ENCODE results near the gene MC2R.

MC2R gene

GRCh38 chr18:13915391-13915790 lies at the start of gene MC2R:
TSS of gene MC2R (minus strand) at chr18:13915536. CDS start at chr18:13885518, 30,018 bp downstream.
- no peak for DNase-seq

- DNase-seq, result no peak
Measured at GRCh38 chr18:13945811-13946210, 30.5 kb upstream of the MC2R start.

DNA sequence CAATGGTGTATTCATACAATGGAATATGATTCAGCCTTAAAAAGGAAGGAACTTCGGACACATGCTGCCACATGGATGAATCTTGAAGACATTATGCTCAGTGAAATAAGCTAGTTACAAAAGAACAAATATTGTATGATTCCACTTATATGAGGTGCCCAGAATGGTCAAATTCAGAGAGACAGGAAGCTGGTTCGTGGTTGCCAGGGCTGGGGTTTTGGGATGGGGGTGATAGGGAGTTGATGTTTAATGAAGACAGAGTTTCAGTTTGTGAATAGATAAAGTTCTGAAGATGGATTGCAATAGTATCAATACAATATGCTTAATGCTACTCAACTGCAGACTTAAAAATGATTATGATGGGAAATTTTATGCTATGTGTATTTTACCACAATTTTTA lies 28.0 kb upstream of the MC2R start:
- no peak for DNase-seq

GRCh38 chr18:13940326-13940725 lies 25.0 kb upstream of the MC2R start:
- no peak for DNase-seq

DNA sequence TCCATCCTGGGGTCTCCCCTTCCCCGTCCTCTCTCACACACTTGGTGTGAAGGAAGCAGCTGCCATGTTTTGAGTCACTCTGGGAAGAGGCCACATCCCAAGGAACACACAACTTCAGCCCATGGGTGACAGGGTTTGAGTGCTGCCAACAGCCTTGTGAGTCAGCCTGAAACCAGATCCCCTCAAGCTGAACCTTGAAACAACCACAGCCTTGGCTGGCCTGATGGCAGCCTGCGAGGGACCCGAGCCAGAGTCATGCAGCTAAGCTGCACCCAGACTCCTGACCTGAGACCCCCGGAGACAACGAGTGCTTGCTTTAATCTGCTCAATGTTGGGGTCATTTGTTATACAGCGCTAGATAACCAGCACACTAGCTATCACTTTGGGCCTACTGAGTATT lies 19.3 kb upstream of the MC2R start:
- no peak for DNase-seq

DNA sequence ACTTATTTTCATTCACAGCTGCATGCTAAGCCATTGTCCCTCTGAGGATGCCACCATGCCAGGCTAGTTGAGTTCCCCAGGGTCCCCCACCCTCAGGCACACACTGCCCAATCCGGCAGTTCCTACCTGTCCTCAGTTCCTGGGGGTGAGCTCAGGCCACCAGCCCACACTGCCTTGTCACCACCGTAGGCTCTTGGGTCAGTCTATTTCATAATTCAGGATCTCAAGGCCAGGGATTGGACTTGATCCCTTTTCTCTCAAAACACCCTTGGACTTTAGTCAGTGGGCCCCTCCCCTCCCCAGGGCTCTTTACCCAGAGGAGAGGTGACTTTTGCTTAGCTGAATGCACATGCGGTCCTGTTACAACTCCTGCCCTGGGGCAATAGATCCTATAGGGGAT lies 18.7 kb upstream of the MC2R start:
- no peak for DNase-seq

GRCh38 chr18:13932285-13933025 lies 17.1 kb upstream of the MC2R start:
- no peak for DNase-seq

DNA sequence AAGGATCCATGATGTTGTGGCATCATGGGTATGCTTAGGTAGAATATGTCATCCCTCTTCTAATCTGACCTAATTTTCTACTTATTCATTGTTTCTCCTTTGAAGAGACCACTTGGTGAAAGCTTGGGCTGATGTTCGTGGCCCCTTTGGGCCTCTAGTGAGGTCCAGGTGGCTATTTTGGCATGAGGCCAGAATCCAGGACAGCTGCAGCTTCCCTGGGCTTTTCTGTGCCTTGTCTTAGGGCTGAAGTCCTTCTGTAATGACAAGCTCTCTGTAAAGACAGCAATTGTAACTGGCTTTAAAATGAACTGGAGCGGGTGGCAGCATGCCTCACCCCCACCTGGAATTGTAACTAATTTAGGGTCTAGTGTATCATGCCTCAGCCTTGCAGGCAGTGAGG lies 15.6 kb upstream of the MC2R start:
- DNase-seq, result no peak

DNA sequence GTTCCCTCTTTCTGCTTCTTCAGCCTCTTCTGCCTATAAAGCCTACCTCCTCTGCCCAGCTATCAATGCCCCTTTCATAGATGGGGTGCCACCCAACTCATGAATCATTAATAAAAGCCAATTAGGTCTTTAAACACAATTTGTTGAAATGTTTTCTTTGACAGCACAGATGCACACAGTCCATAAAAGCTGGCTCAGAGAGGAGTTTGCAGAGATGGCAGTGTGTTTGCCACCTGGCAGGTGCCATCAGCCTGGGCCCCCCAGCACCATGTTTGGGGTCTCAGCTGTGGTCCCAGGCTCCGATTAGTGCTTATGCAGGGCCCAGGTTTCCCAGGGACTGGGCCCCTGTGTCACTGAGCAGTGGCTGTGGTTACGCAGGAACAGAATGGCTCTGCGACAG lies 7.9 kb upstream of the MC2R start:
- DNase-seq, result no peak

GRCh38 chr18:13918898-13919297 lies 3.6 kb upstream of the MC2R start:
- DNase-seq, result no peak

DNA sequence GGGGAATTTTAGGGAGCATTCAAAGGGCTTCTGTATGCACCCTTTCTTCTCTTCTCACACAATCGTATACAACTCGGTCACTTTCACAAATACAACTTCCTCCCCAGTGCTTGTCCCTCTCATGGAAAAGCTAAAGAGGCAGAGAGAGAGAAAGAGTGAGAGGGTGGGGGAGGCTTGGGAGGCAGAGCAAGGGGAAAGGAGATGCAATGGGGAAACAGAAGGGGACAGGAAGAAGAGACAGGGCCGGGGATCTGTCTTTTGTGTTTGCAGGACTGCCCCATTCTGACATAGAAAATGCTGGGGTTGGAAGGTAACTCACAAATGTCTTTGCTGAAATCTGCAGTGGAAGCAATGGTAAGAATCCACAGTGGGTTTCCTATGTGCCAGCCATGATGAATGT lies 2.1 kb upstream of the MC2R start:
- no peak for DNase-seq

DNA sequence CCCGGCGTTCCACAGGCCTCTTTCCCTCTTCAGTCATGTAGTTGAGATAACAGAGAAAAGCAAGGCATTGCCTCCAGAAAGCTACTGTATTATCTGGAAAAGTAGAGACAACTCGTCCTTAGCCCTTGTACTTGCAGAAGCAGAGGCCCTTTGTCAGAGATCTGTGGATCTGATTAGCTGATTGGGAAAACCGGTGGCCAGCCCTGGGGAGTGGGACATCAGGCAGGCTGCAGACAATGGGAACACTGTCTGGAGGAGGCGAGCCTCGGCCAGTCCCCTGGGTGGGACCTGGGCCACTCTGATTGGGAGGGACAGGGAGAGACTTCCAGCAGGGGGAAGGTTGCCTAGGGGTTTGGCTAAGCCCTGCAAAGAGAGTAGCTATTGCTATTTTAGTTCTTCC lies 1.2 kb upstream of the MC2R start:
- no peak for DNase-seq

DNA sequence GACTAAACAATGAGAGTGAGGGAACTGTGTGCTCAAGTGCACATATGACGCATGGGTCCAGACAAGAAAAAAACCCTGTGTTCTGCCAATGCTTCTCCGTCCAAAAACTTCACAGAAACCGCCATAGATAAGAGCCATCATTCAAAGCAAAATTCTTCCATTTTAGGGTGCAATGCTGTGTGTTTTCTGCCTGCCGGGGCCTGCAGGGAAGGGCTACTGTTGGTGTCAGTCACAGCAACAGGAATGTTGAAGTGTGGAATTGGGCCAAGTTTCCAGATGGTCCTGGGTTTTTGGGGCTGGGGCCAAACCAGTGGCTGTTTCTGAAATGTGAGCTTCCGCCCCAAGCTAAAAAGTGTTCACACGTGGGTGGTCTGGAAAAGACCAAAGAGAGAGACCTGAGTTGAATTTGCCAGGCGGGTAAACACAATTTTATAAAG lies 677 bp upstream of the MC2R start:
- DNase-seq, result no peak

GRCh38 chr18:13914756-13915155 lies 580 bp downstream of the MC2R start:
- DNase-seq, result no peak

DNA sequence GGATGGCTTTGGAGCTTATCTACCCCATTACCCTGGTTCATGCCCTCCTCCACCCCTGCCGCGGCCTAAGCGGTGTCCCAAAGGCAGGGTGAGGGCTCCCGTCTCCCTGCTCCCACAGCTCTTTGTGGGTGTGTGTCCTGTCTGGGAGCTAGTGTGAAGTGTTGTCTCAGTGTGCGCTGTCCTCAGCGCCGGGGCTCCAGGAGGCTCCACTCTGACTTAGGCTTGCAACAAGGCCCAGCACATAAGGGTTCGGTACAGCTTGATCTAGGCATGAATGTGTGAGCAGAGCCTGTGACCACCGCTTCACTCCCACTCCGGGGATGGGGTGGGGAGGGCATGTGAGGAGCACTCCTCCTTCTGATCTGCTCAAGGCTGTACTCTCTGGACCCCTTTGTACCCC lies 1.2 kb downstream of the MC2R start:
- no peak for DNase-seq

GRCh38 chr18:13913205-13913604 lies 2.1 kb downstream of the MC2R start:
- DNase-seq, result no peak

DNA sequence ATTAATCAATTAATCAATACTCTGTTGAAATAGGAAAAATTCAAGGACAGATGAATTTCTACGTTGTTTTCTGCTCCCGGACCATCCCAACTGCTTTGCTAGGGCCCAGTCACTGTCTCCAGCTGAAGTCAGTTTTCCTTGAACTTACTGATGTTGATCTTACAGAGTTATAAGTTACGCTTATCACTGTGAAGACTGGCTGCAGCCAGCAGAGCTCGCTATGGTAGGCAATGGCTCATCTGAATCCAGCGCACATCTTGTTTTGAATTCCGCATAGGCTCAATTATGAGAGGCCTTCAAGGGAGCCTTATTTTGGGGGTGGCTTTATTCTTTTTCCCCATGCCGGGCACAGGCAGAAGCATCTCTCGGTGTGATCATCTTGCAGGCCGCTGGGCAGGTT lies 2.7 kb downstream of the MC2R start:
- no peak for DNase-seq

DNA sequence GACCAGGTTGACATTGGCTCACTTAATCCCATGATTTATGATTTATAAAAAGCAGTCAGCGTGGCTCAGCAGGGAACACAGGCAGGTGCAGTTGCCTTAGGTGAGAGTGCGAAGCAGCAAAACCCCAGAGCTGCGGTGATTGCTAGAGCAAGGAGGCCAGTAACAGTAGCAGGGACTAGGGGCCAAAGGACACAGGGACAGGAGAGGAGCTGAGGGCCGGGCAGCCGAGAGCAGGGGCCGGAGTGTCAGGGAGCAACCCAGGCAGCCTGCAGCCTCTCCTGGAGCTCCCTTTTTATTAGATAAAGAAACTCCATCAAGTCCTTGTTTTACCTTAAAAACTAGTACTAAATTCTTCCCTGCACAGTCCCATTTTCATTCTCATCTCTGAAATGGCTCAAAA lies 4.3 kb downstream of the MC2R start:
- no peak for DNase-seq

GRCh38 chr18:13910501-13910900 lies 4.8 kb downstream of the MC2R start:
- no peak for DNase-seq

DNA sequence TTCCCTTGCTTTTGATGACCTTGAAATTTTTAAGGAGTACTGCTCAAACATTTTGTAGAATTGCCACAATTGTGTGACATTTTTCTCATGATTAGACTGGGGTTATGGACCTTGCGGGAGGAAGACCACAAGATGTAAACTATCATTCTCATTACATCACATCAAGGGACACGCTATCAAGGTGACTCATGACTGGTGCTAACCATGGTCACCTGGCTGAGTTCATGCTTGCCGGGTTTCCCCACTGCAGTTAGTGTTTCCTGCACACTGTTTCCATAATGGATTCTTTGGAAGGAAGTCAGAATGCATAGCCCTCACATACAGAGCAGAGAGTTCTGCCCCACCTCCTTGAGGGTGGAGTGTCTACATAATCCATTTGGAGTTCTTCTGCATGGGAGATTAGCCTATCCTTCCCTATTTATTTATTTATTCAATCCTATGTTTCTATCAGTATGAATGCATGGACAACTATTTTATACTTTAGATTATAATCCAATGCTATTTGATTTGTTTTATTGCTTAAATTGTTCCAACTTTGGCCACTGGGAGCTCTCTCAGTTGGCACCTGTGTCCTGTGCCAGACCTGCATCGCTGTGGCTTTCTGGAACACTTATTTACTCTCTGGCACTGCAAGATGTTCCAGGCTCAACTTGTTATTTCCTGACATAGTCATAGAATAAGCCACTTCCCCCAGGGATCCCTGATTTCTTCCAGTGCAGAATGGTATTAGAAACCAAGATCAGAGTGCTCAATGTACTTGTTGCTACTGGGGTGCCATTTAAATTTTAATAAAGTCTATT lies 6.0 kb downstream of the MC2R start:
- DNase-seq, result peak; percentile 6

DNA sequence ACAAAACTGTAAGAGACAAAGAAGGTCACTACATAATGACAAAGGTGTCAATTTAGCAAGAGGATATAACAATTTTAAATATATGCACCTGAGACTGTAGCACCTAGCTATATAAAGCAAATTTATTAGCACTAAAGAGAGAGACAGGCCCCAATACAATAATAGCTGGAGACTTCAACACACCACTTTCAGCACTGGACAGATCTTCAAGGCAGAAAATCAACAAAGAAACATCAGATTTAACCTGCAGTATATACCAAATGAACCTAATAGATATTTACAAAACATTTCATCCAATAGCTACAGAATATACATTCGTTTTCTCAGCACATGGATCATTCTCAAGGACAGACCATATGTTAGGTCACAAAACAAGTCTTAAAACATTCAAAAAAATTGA lies 14.7 kb downstream of the MC2R start:
- no peak for DNase-seq

GRCh38 chr18:13895505-13896033 lies 19.8 kb downstream of the MC2R start:
- no peak for DNase-seq

GRCh38 chr18:13894531-13894930 lies 20.8 kb downstream of the MC2R start:
- no peak for DNase-seq

DNA sequence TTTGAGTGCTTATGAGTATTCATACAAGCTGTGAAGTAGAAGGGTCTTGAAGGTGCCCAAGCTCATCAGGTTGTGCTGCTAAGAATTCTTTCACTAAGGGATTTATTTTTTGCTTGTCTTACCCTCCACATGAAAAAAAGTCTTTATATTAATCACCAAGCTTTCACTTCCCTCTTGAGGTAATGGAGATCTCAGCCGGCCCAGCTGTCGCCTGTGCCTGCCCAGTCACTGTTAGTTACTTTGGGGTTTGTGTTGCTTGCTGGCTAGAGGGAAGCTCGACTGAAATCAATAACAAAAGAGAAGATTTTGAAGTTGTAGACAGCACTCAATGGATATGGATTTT lies 21.9 kb downstream of the MC2R start:
- DNase-seq, result no peak

Data from activated CD4-positive, alpha-beta T cell treated with anti-CD3 and anti-CD28 coated beads for 48 hours (primary cell).